NCI-H226 (cell line): ENCODE measurements around the gene CTNND2.
"Not testable (repeated sequence)": the region's sequence is repeated elsewhere in the genome, so short reads cannot be mapped to it uniquely, and the experiment has no call there.

Experiments used
- DNase-seq: peaks from one replicate; pipeline ENCODE4 v3.0.0-alpha.2; 2015

CTNND2 gene

DNA sequence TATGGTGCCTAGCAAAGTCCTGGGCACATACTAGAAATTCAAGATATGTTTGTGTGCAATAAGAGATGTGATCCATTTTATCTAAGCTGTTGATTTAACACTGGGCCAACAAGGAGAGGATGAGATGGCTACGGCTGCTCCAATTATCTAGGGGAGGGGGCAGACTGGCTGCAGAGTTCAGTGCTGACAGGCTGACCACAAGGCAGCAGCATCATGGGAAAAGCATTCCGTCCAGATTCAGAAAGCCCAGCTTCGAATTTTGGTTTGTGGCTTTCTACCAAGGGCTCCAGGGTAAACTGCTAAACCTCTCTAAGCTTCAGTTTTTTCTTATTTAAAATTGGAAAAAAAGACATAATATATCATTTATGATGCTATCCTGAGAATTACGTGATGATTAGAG lies 758.1 kb downstream of the CTNND2 start:
- no peak for DNase-seq

DNA sequence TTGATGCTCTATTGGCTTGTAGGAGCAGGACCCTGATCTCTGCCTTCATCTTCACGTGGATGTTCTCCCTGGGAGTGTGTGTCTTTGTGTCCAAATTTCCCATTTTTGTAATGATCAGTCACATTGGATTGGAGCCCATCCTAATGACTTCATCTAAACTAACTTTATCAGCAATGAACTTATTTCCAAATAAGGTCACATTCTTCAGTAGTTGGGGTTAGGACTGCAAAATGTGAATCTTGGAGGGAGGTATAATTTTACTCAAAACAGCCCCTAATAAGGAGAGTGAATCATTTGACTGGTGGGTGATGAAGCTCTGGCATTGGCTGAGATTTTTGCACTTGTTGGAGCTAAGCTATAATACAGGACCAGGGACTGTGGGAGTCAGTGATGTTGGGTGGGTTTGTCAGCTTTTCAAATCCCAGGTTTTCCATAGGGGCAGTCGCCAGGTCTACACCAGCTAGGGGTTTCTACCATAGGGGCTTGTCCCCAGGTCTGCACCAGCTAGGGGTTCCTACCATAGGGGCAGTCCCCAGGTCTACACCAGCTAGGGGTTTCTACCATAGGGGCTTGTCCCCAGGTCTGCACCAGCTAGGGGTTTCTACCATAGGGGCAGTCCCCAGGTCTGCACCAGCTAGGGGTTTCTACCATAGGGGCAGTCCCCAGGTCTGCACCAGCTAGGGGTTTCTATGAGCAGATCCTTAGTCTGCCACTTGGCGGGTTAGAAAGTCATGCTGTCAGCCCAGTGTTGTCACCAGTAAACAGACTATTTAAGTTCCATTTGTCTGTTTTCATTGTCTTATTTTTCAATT lies 760.6 kb downstream of the CTNND2 start:
- no peak for DNase-seq

GRCh38 chr5:11139217-11139865 lies 764.9 kb downstream of the CTNND2 start:
- no peak for DNase-seq

- no peak for DNase-seq
Measured at GRCh38 chr5:11130131-11130530, 774.1 kb downstream of the CTNND2 start.

DNA sequence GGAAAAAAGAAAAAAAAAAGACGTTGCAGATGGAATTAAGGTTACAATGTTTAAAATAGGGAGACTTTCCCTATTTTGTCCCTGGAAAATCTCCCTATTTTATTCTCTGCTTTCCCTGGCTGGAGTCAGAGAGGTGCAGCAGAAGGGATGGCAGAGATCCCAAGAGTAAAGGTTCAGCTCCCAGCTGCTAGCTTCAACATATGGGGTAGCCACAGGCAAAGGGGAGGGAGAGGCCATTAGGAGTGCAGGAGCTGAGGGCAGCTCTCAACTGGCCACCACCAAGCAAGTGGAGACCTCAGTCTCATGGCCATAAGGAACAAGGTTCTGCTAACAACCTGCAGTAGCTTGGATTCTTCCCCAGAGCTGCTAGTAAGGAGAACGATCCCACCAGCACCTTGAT lies 776.2 kb downstream of the CTNND2 start:
- DNase-seq, result no peak

DNA sequence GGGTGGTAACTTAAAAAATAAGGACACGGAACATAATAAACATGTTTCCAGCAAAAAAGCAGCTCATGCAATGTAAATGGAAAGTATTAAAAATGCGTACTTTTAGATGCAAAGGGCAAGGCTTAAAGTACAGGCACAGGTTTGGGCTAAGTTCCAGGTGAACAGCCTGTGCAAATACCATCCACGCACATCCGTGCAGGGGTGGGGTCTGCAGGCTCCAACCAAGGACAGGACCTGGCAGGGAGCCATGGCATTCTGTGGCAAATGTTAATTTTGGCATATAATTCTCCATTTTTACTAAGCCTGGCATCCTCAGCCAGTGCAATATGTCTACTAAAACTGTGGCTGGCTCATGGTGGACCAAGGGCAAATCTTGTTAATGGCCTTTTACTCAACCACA lies 777.4 kb downstream of the CTNND2 start:
- no peak for DNase-seq

DNA sequence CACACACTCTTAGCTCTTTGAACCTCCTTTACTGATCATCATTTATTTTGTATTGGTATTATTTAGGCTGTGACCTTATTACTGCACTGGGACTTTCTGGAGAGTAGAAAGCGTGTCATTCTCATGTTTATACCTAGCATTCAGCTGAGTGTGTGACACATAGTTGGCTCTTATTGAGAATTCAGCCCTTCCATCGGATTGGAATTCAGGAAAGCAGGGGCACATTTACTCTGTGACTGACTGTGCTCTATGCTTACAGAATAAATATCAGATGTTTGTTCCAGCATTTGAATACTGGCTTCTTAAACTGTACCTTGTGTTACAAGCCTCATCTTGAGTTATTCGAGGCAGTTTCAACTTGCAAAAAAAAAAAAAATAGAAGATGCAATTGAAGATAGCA lies 782.4 kb downstream of the CTNND2 start:
- no peak for DNase-seq

- DNase-seq, result no peak
Measured at GRCh38 chr5:11110128-11110527, 794.1 kb downstream of the CTNND2 start.

DNA sequence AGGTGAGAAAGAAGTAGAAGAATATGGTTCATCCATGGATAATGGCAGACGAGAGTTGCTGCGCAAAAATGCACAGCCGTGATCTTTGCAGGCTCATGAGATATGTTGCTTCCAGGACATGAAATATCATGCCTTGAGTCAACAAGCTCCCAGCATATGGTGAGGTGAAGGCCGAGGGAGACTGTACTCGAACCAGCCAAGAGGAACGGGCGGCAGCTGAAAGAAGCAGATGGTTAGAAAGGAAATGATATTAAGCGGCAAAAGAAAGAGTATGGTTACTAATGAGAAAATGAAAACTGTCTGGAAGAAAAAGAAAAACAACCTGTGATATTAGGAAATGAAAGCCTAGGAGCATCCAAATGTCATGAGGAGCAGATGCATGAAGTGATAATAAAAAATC lies 798.5 kb downstream of the CTNND2 start:
- no peak for DNase-seq

DNA sequence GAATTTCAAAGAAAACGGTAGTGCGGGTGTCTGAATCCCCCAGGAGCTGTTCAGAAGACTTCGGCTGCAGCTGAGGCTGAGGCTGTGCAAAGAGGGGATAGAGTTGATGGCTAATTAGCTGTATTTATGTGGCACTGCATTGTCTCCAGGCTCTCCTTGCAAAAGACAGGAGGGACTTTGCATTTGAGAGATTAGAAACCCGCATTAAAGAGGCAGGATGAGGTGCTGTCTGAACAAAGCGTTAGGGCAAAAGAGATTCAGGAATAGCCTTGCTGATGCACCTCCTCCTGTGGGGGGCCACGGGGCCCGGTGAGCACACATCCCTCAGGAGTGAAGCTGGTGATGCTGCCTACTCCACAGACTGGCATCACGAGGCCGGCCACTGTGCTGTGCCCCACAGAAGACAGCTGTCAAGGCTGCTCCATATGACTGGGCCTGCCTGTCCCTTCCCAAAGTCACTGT lies 799.6 kb downstream of the CTNND2 start:
- DNase-seq, result no peak

DNA sequence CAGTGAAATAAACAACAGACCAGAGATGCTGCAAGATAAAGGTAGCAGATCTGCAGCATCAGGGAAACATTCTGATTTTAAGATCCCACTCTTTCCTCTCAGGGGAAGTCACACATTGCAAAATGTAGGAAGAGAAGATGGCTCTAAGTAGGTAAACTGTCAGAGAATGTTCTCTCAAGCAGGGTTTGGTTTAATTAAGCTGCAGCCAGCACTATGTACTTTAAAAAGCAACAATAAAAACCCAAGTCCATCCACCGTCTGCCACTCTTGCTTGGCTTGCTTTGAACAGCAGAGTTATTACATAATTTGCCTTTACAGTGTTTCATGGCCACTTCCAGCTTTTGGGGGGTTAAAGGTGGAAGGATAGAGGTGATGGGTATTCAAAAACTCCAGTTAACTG lies 800.0 kb downstream of the CTNND2 start:
- no peak for DNase-seq

DNA sequence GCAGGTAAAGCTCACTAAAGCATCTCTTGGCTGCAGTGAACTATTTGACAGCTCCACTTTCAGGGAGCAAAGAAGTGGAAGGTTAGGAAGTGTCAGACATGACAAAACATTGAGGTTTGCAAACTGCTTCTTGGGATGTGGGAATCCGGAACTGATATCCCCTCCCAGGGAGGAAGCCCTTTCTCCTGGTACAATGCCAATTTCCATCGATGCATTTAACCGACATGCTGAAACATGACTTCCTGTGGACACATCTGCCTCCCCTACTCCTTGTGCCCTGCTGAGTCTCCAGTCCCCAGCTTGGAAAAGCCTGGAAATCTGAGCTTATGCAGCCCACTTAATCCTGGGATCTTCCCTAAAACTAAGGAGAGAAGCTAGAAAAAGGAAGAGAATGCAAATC lies 820.1 kb downstream of the CTNND2 start:
- DNase-seq, result no peak

DNA sequence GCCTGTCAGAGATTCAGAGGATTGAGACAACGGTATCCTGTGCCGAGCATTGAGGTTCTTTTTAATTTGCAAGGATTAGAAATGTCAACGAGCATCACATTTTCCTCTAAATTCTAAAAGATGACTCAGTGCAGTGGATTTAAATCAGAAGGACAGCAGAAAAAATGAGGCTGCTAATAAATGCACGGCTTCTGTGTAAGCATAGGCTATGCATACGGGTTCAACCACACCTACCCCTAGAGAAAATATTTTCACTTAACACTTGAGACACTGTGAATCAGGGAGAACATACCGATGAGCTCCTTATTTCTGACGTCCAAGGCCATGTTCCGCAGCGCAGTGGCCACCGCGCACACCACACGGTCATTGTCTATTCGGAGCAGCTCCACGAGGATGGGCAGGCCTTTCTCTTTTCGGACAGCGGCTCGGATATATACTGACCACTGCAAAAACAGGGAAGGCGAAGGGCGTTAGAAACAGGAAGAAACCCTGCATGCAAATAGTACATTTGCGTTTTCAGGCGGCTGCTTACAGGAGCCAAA lies 821.8 kb downstream of the CTNND2 start:
- DNase-seq, result no peak

GRCh38 chr5:11076945-11077613 lies 827.2 kb downstream of the CTNND2 start:
- no peak for DNase-seq

- DNase-seq, result no peak
Measured at GRCh38 chr5:11075035-11075805, 829.0 kb downstream of the CTNND2 start.

- no peak for DNase-seq
Measured at GRCh38 chr5:11072568-11072967, 831.7 kb downstream of the CTNND2 start.

GRCh38 chr5:11072076-11072475 lies 832.2 kb downstream of the CTNND2 start:
- DNase-seq, result no peak

DNA sequence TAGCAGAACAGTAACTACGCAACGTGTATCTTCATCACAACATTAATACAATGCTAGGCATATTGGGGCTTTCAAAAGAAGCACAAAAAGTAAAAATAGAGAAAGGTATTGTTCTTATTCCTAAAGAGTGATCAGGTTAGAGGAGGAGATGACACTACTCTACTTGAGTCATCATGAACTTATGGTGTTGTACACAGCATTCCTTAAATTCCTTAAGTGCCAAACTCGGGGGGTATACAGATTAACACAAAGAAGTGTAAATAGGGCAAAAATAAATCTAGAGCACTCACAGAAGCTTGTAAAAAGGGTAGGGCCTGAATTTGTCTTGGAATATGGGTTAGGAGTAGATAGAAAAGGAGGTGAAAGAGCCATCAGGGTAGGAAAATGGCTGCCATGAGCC lies 835.2 kb downstream of the CTNND2 start:
- DNase-seq, result no peak

GRCh38 chr5:11065723-11066122 lies 838.5 kb downstream of the CTNND2 start:
- not testable (repeated sequence) for DNase-seq

GRCh38 chr5:11064763-11065450 lies 839.3 kb downstream of the CTNND2 start:
- no peak for DNase-seq

DNA sequence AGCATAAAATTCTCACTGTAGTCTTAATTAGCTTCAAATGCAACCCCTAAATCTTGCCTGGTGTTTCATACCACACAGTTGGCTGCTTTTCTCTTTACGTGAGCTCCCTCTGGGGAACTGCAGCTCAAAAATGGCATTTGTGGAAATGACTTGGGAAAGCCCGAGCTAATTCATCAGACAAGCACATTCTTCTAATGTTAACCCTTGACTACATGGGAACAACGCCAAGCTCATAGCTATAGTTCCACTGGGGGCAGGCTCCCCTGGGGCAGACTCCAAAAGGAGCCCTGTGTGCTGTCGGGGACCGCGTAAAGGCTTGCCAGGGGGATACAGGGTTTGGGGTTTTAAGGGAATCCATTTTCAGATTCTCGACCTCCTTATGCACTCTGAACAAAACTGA lies 841.8 kb downstream of the CTNND2 start:
- no peak for DNase-seq

DNA sequence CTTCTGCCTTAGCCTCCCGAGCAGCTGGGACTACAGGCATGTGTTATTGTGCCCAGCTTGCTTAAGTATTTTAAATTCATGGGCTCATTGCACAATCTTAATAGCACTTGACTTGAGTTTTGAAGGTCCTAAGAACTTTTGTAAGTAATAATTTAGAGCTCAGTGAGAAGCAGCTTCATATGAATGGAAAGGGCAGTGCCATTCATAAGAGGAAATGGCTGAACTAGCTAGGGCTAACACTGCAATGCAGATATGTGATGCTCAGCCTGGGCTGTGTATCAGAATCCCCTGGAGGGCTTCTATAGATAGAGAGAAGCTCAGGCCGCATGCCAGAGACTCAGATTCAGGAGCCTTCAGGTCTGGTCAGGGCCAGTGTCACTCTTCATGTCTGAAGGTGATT lies 847.7 kb downstream of the CTNND2 start:
- no peak for DNase-seq
